Ramos (cell line): ENCODE measurements around the gene TENM3.

Experiments
- in situ Hi-C: fragments of 300-500 bp; cut with MboI; formaldehyde crosslinking; loops from one replicate; pipeline ENCODE4 v1.14.3; 2022; ENCODE audit warnings: low sequenced_read_pairs; ENCODE audit not compliant: unreplicated experiment

The TENM3 gene

DNA sequence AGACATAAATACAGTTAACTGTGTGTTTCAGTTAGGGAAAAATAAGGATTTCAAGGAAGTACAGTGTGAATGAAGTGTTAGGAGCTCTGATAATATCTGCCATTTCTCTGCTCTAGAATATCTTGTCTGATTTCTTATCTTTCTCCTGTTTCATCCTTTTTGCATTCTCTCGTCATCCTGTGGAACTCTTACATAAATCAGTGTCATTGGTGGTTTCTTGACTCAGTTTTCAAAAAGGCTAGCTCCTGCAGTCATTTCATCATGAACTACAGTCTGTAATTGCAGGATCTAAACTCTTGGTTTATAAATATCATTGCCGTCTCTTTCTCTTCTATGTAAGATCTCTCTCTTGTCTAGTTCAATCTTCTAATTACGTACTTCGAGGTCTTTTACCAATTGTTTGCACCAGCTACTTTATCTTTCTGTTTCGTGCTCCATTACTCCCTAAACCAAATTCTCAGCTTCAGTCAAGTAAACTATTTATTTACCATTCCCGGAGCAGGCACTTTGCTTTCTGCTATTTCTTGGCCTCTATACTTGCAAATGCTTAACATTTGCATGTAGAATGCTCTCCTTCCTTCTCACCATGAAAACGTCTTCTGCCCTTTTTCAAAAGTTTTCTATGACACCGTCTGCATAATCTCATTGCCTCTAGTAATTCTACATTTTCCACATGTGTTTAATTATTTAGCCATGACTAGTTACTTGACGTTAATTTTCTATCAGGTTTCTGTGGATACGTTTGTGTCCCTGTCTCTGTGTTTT is 294.0 kb downstream of the TENM3 start:
- in situ Hi-C loops = no loop called here

DNA sequence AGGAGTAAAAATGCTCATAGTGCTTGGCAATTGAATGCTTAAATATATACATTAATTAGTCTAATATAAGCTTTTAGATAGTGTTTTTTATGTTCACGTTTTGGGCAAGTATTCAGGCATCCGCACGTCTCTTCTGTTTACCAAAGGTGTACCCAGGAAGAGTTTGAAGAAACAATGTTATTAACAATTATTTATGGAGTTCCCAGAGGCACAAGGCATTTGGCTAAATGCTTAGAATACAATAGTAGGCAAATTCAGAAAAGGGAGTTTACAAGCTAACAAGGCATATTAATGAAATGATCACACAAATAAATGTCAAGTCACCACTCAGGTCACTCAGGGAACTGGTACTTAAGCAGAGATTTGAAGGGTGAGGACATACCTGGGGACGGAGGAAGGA is 294.8 kb downstream of the TENM3 start:
- in situ Hi-C loops = no loop called here

DNA sequence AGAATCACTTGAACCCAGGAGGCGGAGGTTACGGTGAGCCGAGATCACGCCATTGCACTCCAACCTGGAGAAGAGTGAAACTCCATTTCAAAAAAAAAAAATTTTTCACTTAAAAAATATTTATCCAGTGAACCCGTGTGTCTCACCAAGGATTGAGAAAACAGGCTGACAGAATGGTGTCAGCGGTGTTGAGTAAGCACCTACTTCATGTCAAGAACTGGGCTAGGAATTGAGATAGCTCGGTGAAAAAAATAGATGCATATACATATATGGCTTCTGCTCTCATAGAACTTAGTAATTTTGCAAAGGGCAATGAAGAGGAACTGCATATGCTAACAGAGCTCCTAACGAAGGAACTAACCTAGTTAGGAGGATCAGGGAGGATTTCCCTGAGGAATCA is 297.3 kb downstream of the TENM3 start:
- in situ Hi-C loops = no loop called here

DNA sequence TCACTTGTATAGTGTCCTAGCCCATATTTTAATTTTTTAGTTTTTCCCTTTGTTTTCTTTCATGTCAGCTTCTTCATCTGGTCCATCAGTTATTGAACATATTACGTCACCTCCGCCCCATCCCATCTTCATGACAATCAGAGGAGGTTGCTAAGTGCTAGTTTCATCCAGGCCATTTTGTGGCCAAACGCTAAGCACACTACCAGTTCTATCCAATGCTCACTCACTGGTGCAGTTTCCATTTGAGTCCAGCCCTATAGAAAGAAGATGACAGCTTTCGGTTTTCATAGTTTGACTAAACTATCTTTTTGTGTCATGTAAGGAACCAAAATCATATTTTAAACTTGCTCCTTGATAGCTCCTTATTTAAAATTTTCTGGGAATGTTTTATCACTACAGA is 304.2 kb downstream of the TENM3 start:
- in situ Hi-C loops = no loop called here

DNA sequence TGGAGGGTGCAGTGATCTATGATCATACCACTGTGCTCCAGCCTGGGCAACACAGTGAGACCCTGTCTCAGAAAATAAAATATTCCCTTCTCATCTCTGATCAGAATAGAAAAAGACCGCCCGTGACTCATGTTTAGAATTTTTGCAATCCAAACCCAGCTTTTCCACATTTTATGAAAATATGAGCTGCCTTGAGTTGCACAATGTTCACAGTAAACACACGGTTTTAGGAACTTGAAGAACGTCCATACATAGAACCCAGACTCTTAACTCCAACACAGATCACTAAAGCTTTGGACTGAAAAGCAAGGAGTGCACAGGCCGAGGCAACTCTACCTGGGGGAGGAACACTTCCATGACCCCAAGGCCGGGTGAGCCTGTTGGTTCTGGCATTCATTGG is 305.0 kb downstream of the TENM3 start:
- in situ Hi-C loops = no loop called here

DNA sequence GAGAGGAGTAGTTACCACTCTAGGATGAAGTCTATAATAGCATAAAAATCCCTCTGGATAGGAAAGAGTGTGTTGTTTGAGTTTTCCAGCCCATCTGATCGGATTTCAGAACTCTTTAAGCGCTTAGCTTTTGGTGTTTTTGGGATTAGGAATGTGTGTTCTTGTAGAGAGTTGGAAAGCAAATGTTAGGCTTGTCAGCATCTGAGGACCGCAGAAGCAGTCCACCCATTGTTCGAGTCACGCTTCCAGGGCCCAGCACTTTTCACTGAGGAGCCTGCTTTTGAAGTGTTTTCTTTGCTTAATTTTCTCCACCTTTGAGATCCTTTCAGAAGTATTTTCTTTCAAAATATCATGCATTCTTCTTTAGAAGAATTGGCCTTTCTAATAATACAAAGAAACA is 306.2 kb downstream of the TENM3 start:
- in situ Hi-C loops = no loop called here

DNA sequence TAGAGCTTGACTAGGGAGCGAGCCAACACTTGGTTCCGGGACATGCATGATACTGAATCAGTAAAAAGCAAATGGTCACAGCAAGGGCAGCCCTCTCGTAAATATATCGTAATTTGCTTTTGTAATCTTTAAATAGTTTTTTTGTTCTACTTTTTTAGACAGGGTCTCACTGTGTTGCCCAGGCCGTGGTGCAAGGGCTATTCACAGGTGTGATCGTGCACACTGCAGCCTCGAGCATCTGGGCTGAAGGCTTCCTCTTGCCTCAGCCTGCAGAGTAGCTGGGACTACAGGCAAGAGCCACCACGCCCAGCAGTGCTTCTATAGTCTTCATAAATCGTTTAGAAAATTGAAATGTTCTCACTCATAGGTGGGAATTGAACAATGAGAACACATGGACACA is 309.7 kb downstream of the TENM3 start:
- in situ Hi-C loops = no loop called here

DNA sequence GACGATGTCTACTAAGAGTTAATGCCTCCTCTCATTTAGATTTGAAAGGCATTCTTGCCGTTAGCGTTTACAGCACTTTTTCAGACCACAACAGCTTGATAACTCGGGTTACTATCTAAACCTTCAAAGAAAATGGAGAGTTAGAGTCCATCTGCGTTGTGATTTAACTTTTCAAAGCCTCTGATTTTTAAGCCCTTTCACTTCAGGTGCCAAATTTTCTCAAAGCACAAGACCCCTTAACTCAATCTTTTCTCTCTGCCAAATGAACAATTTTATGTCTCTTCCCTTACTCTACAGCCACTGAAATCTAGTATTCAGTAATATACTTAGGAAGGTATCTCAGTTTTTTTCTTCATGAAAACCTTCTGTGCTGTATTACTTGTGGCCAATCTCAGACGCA is 310.5 kb downstream of the TENM3 start:
- in situ Hi-C loops = no loop called here

DNA sequence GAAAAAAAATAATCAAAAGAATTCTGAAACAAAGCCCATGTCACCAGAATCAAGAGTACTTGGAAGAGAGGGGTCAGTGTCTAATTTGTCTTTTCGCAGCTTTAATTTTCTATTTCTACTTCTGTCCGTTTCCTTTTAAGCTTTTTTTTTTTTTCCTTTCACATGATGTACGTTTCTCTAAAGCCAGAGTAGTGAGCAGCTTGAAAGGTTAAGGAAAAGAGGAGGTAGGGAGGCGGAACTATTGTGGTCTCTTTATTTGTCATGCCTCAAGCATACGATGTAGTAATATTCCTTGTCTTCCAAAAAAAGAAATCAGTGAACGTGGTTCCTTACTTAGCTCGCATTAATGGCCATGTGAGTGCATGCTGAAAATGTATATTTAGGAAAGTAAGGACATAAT is 311.5 kb downstream of the TENM3 start:
- in situ Hi-C loops = no loop called here

DNA sequence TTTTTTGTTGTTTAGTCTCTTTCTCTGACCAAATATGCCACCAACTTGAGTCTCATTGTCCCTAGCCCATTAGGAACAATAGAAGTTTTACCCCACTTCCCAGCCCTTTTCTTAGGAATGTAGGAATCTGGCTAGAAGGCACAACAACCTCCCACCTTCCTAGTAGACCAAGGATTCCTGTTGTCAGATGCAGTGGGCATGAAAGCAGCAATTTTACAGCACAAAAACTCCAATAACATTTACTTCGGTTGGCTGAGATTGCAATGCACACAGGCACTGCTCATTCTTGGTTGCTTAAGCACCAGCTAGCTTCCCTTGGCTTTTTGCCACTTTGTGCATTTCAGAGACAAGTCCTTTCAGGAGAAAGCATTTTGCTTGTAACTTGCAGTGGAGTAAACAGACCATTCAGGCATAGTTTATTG is 312.8 kb downstream of the TENM3 start:
- in situ Hi-C loops = no loop called here

DNA sequence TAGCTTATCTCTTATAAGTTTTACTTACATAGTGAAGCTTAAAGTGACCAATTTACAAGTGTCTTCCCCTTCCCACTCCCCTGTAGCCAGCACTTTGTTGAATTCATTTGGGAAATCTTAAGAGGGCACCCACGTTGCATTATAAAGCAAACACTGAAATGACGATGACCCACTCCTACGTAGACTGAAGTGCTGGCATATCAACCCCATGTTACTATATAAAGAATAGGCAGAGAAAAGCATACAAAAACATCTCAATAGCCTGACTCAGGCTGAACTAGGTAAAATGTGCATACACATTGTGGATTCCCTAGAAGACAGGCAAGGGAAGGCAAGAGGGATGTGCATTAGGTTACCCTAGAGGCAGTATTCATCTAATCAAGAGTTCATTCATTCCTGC is 313.4 kb downstream of the TENM3 start:
- in situ Hi-C loops = no loop called here

DNA sequence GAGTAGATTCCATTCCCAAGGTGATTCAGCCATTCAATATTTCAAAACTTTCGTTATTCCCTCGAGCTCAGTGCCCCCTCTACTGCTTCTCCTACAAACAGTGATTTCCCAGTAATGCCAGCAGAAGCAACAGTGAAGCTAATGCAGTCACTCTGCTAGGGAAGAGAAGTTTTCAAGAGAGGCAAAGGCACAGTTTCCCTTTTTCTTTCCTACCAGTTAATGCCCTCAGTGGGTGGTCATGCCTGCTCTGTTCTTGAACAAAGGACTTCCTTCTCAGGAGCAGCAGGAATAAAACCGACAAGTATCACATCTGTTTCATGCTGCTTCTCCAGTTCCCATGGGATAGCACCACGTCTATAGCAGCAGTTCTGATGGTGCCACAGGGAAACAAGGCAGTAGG is 317.2 kb downstream of the TENM3 start:
- in situ Hi-C loops = no loop called here

DNA sequence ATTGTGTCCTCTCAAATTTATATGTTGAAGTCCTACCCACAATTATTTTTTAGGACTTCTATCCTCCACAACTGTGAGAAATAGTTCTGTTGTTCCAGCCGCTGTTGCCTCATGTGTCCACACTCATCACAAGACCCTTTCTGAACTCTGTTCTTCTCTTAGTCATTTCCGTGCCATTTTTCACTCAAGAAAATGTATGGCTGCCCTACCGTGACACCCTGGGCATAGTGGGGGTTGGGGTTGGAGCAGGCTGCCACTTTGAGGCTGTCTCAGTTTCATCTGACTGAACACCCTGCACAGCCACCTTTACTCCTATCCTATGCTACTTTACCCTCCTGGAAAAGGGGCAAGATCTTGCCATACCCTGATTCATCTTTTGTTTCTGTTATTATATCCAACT is 319.1 kb downstream of the TENM3 start:
- in situ Hi-C loops = no loop called here

DNA sequence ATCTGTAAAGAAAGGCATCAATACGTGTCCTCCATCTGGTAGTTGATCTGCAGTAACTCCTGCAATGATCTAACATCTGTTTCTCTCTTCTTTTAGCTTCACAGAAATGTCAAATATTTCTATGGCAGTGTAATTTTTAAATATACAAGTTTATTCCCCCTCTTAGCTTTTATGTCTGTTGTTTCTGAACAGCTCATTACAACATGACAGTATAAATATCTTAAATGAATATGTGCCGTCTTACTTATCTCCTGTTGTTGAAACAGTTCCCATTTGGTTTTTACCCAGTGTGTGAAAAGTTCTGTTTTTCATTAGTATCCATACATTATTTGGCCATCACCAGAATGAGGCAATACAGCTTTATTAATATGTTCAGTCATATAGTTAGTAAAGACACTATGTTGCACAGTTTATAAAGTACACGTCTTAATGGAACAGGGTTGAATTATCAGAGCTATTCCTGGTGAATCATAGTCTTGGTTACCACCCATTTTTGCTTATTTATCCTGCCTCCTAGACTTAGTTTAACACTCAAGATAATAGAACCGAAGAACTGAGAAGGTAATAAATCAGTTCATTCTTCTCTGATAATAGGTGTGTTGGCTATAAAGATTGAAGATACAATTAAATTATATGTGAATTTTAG is 321.6 kb downstream of the TENM3 start:
- in situ Hi-C loops = no loop called here

DNA sequence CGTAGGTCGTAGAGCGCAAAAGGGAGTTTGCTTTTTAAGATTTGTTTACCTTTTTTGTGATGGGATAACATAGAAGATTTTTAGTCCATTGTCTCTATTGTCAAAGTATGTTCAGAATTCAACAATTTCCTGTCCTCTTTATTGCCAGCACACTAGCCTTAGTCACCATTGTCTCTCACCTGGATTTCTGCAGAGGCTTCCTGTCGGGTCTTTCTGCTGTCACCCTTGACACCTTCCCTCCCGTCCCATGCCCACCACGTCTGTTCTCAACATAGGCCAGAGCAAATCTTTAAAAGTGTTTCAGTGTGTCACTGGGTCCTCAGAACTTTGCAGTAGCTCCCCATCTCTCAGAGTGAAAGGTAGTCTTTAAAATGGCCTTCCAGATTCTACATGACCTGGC is 323.9 kb downstream of the TENM3 start:
- in situ Hi-C loops = no loop called here

DNA sequence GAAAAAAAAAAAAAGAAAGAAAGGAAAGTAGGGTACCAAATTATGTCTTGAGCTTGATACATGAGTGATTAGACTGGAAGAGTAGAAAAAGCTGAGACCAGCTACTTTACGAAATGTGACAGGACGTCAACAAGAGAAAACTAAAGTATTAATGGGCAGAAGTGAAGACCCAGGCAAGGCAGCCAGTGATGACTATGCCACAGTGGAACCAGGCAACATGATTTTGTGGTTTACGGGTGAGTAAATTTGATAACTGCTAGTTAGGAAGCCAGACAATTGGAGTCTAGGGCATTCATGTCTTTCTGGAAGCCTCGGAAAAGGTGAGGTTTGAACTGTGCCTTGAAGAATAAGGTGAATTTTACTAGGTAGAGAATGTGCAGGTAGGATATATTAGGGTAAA is 326.4 kb downstream of the TENM3 start:
- in situ Hi-C loops = no loop called here

DNA sequence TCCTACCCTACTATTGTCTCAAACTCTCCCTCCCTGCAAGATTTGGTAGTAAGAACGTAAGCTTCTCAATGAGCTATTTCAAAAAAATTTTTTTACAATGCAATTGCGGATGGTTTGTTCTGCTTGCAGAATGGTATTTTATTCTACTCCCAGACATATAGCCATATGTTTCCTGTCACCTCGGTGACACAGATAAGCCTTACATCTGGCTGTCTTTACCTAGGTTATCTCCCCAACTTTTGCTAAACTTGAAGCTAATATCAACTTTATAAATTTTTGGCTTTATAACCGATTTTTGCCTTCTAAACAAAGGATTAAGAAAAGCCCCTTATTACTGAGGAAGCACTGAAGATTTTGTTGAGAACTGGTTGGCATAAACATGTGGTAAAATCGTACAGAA is 331.5 kb downstream of the TENM3 start:
- in situ Hi-C loops = no loop called here

DNA sequence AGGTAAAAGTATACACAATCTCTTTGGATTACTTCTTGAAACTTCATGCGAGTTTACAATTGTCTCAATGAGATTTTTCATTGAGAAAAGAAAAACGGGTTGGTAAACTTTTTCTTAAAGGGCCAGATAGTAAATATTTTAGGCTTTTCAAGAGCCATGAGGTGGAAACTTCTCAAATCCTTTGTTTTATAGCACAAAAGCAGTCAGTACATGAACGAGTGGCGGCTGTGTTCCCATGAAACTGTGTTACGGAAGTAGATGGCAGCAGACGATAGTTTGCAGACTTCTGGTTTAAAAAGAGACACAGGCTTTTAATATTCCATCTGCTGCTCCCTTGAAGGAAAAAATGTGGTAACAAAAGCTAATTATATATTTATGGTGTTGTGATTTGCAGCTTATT is 332.0 kb downstream of the TENM3 start:
- in situ Hi-C loops = no loop called here

DNA sequence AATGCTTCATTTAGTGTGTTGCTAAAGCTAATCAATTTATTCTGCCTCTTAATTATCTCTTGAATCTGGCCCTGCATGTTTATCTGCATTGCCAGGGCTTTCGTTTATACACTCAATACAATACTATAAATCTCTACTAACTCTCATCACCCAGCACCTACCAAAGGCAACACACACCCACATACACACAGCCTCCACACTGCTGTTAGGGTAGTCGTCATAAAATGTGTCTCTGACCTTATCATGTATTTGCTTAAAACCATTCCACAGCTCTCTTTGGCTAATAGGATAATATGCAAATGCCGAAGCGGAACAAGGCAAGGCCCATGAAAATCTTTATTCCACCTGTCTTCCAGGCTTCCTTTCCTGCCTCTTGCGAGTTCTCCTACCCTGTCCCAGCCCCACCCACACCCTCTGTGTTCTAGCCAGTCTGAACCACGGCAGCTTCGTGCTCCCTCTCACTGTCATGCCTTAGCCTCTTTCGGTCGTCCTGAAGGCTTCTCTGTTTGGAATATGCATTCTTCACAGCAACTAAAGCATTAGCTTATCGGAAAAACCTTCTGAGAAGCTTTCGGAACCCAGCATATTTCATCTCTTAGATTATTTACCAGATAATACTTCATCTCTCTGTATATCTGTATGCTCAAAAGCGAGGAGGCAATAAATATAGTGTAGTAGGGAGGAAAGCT is 333.5 kb downstream of the TENM3 start:
- in situ Hi-C loops = no loop called here

DNA sequence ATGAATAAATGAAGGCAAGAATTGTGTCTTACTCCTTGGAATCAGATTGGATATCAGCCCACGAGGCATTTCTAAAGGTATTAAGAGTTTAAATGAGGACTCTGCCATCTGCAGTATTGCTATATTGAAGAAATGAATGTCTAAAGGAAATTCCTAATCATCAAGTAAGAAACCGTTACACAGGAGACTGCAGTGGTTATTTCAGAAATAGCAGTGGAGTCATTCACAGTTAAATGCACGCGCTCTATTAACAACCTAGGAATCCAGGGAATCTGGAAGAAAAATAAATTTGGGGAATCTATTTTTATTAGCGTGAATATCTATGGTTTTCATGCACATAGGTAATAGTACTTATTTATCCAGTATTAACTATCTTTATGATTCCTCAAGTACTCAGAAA is 334.2 kb downstream of the TENM3 start:
- in situ Hi-C loops = no loop called here

DNA sequence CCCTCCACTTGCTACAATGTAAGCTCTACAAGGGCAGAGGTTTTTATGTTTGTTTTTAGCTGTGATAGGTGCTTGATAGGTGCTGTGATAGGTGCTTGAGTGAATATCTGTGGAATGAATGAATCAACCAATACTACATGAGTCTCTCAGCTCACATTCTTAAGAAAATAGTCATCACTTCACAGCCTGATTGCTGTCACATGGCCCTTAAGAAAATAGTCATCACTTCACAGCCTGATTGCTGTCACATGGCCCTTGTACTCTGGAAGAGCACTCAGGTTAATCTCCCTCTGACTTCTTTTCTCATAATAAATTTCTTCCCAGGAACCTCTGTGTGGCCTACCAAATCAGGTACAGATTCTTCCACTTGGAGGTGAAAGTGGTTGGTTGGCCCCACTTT is 335.2 kb downstream of the TENM3 start:
- in situ Hi-C loops = no loop called here

DNA sequence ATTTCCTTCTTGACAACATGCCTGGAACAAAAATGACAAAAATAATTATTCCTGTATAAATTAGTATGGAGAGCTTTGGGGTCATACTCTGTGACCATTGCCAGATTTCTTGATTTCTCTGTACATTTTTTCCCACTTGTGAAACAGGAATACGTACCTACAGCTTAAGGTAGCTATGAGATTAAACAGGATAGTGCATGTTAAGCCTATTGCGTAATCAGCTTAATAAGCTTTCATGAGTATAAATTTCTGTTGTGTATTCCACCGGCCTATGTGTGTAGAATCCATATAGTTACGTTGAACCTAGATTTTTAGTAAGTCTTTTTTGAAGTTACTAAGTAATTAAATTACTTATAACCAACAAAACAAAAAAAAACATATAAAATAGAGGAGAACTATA is 339.0 kb downstream of the TENM3 start:
- in situ Hi-C loops = no loop called here
